Activated T-helper 1 cell treated with anti-CD3 and anti-CD28 coated beads, Interleukin-2, amount 50 U/mL, for 16 hours (primary cell): ENCODE measurements around the gene ENPP1.
A peak's percentile ranks its signal among the peaks of the same experiment; 100 is the strongest.
"Not testable (repeated sequence)": the region's sequence is repeated elsewhere in the genome, so short reads cannot be mapped to it uniquely, and the experiment has no call there.

Experiments used
- DNase-seq, 2 donors: peaks; one replicate each; pipeline ENCODE4 v3.0.0-alpha.2; 2020; ENCODE audit warnings: low read depth in 1 of 2, low spot score in 1 of 2

ENPP1 gene

GRCh38 chr6:131914234-131914633 is 106.4 kb downstream of the ENPP1 start:
- DNase-seq, result no peak

GRCh38 chr6:131914967-131915751 is 107.3 kb downstream of the ENPP1 start:
- peak in 1 of 2 donors; percentile 8 for DNase-seq

GRCh38 chr6:131916091-131916796 is 108.4 kb downstream of the ENPP1 start:
- not testable (repeated sequence) for DNase-seq

- no peak for DNase-seq
Measured at GRCh38 chr6:131916847-131917246, 109.0 kb downstream of the ENPP1 start.

- DNase-seq, result no peak
Measured at GRCh38 chr6:131917318-131917717, 109.5 kb downstream of the ENPP1 start.

- DNase-seq, result no peak
Measured at GRCh38 chr6:131917763-131918649, 110.2 kb downstream of the ENPP1 start.

- DNase-seq, result no peak
Measured at GRCh38 chr6:131918650-131919355, 111.0 kb downstream of the ENPP1 start.

- no peak for DNase-seq
Measured at GRCh38 chr6:131920656-131921055, 112.8 kb downstream of the ENPP1 start.

GRCh38 chr6:131923356-131923755 is 115.5 kb downstream of the ENPP1 start:
- DNase-seq, result no peak

GRCh38 chr6:131924881-131925474 is 117.2 kb downstream of the ENPP1 start:
- no peak for DNase-seq

GRCh38 chr6:131929264-131929663 is 121.4 kb downstream of the ENPP1 start:
- DNase-seq, result no peak

GRCh38 chr6:131929976-131930375 is 122.2 kb downstream of the ENPP1 start:
- no peak for DNase-seq

GRCh38 chr6:131931063-131931750 is 123.4 kb downstream of the ENPP1 start:
- no peak for DNase-seq

GRCh38 chr6:131936156-131936555 is 128.3 kb downstream of the ENPP1 start:
- no peak for DNase-seq

GRCh38 chr6:131937226-131937625 is 129.4 kb downstream of the ENPP1 start:
- no peak for DNase-seq

GRCh38 chr6:131937703-131938631 is 130.1 kb downstream of the ENPP1 start:
- no peak for DNase-seq
